DOHH2 (cell line): ENCODE measurements around the gene NLRC3.

Experiments used
- H3F3A ChIP-seq: fragments of 200-600 bp; sonication (generic), shearing (Covaris generic); 2 replicates; pipeline ENCODE4 v1.6.0; 2016; ENCODE audit warnings: antibody characterized with exemption, mild to moderate bottlenecking; ENCODE audit not compliant: control insufficient read depth, insufficient read depth
- H3K27ac ChIP-seq: fragments of 200-600 bp; sonication (generic); 2 replicates; pipeline ENCODE4 v1.5.1; 2014; ENCODE audit warnings: low read depth, mild to moderate bottlenecking, low read length, moderate library complexity
- H3K27me3 ChIP-seq: fragments of 200-600 bp; sonication (generic); 2 replicates; pipeline ENCODE4 v1.6.1; 2014; ENCODE audit warnings: mild to moderate bottlenecking, low read length, mixed read lengths; ENCODE audit not compliant: control insufficient read depth
- H3K36me3 ChIP-seq: fragments of 200-600 bp; sonication (generic); 2 replicates; pipeline ENCODE4 v1.6.1; 2014; ENCODE audit warnings: mild to moderate bottlenecking, low read length, moderate library complexity, mixed read lengths; ENCODE audit not compliant: control insufficient read depth
- H3K4me1 ChIP-seq: fragments of 200-600 bp; sonication (generic); 2 replicates; pipeline ENCODE4 v1.6.1; 2014; ENCODE audit warnings: mild to moderate bottlenecking, low read length, mixed read lengths; ENCODE audit not compliant: control insufficient read depth
- H3K4me2 ChIP-seq: fragments of 200-600 bp; sonication (generic); 2 replicates; pipeline ENCODE4 v1.6.0; 2014; ENCODE audit warnings: mild to moderate bottlenecking, low read length, moderate library complexity
- H3K4me3 ChIP-seq: fragments of 200-600 bp; sonication (generic); 2 replicates; pipeline ENCODE4 v1.5.1; 2014; ENCODE audit warnings: mild to moderate bottlenecking, low read length, mixed read lengths
- H3K79me2 ChIP-seq: fragments of 200-600 bp; sonication (generic); 2 replicates; pipeline ENCODE4 v1.6.1; 2014; ENCODE audit warnings: mild to moderate bottlenecking, low read length, mixed read lengths; ENCODE audit not compliant: control insufficient read depth
- H3K9me2 ChIP-seq: fragments of 200-600 bp; sonication (generic); replicated peaks from 2 replicates; pipeline ENCODE4 v1.6.1; 2014; ENCODE audit warnings: mild to moderate bottlenecking, low read length, mixed read lengths; ENCODE audit not compliant: control insufficient read depth
- H3K9me3 ChIP-seq: fragments of 200-600 bp; sonication (generic); 2 replicates; pipeline ENCODE4 v1.6.1; 2014; ENCODE audit warnings: antibody characterized with exemption, low read length, mixed read lengths; ENCODE audit not compliant: control insufficient read depth, insufficient read depth
- H4K20me1 ChIP-seq: fragments of 200-600 bp; sonication (generic); 2 replicates; pipeline ENCODE4 v1.6.0; 2014; ENCODE audit warnings: low read depth, mild to moderate bottlenecking, antibody characterized with exemption, low read length, moderate library complexity; ENCODE audit not compliant: control insufficient read depth, insufficient read depth
- CTCF ChIP-seq: fragments of 200-600 bp; sonication (generic); IDR thresholded peaks from one replicate; pipeline ENCODE4 v1.5.1; 2014; ENCODE audit warnings: antibody characterized with exemption, mild to moderate bottlenecking, low read depth, low read length; ENCODE audit not compliant: poor library complexity, severe bottlenecking
- EZH2phosphoT487 ChIP-seq: fragments of 200-600 bp; sonication (generic); IDR thresholded peaks from 2 replicates; pipeline ENCODE4 v1.6.1; 2017; ENCODE audit warnings: borderline replicate concordance, mild to moderate bottlenecking, antibody characterized with exemption, low read length, moderate library complexity, mixed read lengths

Gene NLRC3

GRCh38 chr16:3490911-3491629, 86.1 kb downstream of the NLRC3 start:
- Histone ChIP-seq H3K36me3 (peaks cover 5% of the 10 kb centered on the region; the same call in 1 of the 2 replicates), H3F3A (no peaks in the 10 kb centered on the region), H3K4me3 (no peak overlapping the region), H3K27me3 (no peaks in the 10 kb centered on the region), H3K4me2 (no peak overlapping the region), H3K9me3 (no peaks in the 10 kb centered on the region), H3K79me2 (no peaks in the 10 kb centered on the region), H3K4me1 (no peaks in the 10 kb centered on the region), H3K27ac (no peak overlapping the region), H4K20me1 (no peaks in the 10 kb centered on the region), H3K9me2 (no peaks in the 10 kb centered on the region)
- TF ChIP-seq CTCF (peak; percentile 37), EZH2phosphoT487 (no peak)
